Kidney capillary endothelial cell (primary cell): ENCODE results near the gene IL36A.

Experiments
- DNase-seq: peaks from one replicate; pipeline ENCODE4 v3.0.0-alpha.2; 2018; ENCODE audit warnings: low spot score

IL36A gene, protein sequence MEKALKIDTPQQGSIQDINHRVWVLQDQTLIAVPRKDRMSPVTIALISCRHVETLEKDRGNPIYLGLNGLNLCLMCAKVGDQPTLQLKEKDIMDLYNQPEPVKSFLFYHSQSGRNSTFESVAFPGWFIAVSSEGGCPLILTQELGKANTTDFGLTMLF

DNA sequence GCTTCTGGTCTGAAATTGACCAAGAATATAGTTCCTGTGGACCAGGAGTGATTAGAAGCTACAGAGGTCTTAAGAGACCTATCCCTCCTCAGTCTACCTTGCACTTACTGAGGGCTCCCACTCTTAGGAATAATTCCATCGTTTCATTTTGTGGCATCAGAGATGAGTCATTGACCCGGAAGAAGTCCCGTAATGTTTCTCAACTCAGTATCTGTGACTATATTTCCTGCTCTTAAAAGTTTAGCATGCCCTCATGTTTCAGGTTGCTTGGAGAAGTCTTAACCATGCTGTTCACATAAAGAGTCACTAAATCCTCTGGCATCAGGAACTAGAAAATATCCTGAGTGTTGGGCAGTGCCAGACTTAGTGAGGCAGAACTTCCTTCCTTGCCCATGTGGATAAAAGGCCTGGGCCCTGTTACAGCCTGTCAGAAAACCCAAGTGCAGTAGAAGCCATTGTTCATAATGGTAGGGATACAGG is at the start of gene IL36A:
Gene IL36A (plus strand): TSS at position 430 of the 480 bp plus-strand sequence. CDS start 413 bp downstream, outside the sequence.
- DNase-seq: no peak

DNA sequence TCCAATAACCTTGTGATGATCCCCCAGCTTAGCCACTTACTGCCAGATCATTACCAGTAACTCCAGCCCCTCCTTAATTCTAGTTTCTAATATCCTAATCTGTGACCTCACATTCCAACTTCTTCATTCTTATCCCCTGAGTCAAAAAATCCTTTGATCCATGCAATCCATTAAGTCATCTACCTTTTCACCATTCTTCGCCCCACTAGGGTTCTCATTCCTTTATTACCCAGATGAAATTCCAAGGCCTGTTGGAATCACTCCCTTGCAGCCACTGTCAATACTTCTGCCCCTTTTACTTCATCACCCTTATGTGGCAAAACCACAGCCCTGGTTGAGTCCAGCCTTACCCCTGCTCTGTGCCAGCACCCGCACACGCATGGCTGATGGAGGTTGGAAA is 47.7 kb upstream of the IL36A start:
- no peak for DNase-seq

GRCh38 chr2:112958428-112959108 is 46.7 kb upstream of the IL36A start:
- peak; percentile 47 for DNase-seq

- DNase-seq: no peak
Observed at GRCh38 chr2:112959109-112959812, 46.0 kb upstream of the IL36A start.

GRCh38 chr2:112960230-112960825 is 44.9 kb upstream of the IL36A start:
- DNase-seq: no peak

- no peak for DNase-seq
Observed at GRCh38 chr2:112962308-112963175, 42.7 kb upstream of the IL36A start.

DNA sequence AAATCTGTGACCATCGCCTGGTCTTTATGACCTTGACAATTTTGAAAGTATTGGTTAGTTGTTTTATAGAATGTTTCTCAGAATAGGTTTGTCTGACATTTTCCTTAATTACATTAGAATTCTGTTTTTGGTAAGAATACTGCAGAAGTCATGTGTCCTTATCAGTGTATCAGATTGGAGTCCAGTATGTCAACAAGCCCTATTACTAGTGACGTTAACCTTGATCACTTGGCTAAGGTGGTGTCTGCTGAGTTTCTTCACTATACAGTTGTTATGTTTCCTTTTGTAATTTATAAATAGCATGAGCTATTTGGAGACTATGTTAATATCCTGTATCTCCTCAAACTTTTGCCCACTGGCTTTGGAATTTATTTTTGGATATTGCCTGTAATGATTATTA is 38.2 kb upstream of the IL36A start:
- no peak for DNase-seq

DNA sequence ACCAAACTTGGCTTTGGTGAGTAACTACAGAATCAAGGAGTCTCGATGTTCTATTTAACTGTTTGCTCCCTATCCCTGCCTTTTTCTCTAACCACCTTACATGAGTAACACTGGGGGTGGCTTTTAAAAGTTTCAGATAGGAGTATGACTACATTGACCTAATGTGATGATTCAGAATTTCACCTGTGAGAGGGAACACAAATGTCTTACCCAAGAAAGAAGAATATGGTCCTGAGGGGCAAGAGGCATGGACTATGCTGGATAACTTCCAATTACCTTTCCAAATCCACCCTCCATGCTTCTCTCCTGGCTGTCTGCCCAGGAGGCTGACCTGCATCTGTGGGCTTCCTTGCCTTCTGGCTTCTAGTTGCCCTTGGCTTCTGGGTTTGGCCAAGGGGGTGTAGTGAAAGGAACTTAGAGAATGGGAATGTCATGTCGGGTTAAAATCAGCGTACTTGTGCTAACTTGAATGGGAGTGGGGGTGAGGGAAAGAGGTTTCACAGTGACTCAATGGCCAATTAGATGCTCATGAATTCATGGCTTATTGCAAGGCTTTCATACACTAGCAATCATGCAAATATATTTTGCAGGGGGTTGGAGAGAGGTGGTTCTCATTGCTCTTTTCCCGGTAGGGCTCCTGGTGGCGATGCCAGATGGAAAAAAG is 32.7 kb upstream of the IL36A start:
- DNase-seq: no peak

- DNase-seq: no peak
Observed at GRCh38 chr2:112973156-112973555, 32.1 kb upstream of the IL36A start.

- DNase-seq: no peak
Observed at GRCh38 chr2:112977559-112978056, 27.7 kb upstream of the IL36A start, which contains the start of gene IL36G. Gene IL36G, plus strand, starts transcription at chr2:112978006. Its CDS starts 633 bp downstream, at chr2:112978639.

DNA sequence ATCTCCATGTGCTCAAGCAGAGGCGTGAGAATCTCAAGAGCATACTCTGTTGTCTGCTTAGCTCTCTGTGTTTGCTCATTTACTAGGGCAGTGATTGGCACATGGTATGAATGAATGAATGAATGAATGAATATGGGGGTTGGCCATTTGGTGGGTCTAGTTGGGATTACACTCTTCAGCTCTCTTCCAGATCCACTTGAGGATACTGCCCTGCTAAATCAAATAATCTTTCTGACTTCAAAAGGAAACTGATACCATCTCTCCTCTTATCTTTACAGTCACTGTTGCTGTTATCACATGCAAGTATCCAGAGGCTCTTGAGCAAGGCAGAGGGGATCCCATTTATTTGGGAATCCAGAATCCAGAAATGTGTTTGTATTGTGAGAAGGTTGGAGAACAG is 25.5 kb upstream of the IL36A start:
- DNase-seq: no peak

- no peak for DNase-seq
Observed at GRCh38 chr2:112980537-112980936, 24.7 kb upstream of the IL36A start.

DNA sequence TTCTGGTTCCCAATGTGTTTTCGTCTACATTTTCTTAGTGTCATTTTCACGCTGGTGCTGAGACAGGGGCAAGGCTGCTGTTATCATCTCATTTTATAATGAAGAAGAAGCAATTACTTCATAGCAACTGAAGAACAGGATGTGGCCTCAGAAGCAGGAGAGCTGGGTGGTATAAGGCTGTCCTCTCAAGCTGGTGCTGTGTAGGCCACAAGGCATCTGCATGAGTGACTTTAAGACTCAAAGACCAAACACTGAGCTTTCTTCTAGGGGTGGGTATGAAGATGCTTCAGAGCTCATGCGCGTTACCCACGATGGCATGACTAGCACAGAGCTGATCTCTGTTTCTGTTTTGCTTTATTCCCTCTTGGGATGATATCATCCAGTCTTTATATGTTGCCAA is 20.2 kb upstream of the IL36A start:
- DNase-seq: no peak

- no peak for DNase-seq
Observed at GRCh38 chr2:112989611-112990010, 15.6 kb upstream of the IL36A start.

- no peak for DNase-seq
Observed at GRCh38 chr2:112993831-112994230, 11.4 kb upstream of the IL36A start.

DNA sequence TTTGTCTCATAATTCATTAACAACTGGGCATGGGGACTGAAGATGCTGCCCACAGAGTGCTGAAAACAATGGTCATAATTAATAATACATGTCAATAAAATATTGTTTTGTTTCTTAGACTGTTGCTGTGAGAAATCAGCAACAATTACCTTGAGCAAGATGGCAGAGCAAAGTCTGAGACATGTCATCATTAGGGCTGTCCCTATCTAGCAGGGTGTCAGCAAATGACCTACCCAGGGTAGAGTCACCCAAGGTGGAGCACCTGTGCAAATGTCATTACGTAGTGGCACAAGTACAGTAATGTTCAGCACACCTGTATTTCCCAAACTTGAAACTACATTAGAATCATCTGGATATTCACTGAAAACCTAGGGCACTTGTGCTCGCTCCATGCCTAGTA is 10.6 kb upstream of the IL36A start:
- DNase-seq: no peak

DNA sequence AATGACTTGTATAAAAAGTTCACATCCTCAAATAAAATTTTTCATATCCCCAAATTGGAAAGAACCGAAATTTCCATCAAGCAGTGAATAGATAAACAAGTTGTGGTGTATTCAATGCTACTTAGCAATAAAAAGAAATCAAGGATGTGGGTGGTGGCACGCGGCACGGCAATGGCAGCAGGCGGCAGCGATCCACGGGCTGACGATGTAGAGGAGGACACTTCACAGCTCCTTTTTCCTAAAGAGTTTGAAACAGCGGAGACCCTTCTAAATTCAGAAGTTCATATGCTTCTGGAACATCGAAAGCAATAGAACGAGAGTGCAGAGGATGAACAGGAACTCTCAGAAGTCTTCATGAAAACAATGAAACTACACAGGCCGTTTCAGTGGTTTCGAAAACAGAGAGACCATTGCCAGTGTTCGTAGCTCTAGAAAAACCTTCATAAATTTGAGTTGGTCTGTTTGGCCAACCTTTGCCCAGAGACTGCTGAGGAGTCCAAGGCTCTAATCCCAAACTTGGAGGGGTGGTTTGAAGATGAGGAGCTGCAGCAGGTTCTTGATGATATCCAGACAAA is 9.8 kb upstream of the IL36A start:
- DNase-seq: no peak

GRCh38 chr2:112996635-112997034 is 8.6 kb upstream of the IL36A start:
- no peak for DNase-seq

GRCh38 chr2:112997151-112997550 is 8.1 kb upstream of the IL36A start:
- DNase-seq: no peak

DNA sequence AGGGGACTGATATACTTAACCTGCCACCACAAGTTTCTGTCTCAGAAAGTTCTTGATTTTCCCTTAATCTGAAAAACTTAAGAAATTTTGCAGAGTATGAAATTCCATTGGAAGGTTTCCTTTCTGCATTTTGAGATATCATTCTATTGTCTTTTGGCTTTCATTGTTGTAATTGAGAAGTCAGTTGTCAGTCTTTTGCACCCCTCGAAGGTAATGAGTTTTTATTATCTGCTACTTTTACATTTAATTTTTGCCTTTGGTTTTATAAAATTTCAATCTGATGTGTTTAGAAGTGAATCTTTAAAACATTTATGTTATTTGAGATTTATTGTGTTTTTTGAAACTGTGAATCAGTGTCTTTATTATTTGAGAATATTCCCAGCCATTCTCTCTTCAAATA is 4.8 kb upstream of the IL36A start:
- no peak for DNase-seq

- no peak for DNase-seq
Observed at GRCh38 chr2:113002677-113003076, 2.6 kb upstream of the IL36A start.
